HG02642 (cell line): Measurements from ENCODE around the gene ELANE.
"Not testable (repeated sequence)": the region's sequence is repeated elsewhere in the genome, so short reads cannot be mapped to it uniquely, and the experiment has no call there.

Source experiments
- ATAC-seq: cut with Tn5 transposase; IDR thresholded peaks from one replicate; pipeline ENCODE4 v1.9.1; 2021; ENCODE audit warnings: mild to moderate bottlenecking; ENCODE audit not compliant: unreplicated experiment, poor library complexity

ELANE gene

GRCh38 chr19:891421-892200 is 39.5 kb downstream of the ELANE start:
- ATAC-seq = not testable (repeated sequence)

- no peak for ATAC-seq
Observed at GRCh38 chr19:892243-892893, 40.3 kb downstream of the ELANE start.

GRCh38 chr19:892894-893689 is 41.0 kb downstream of the ELANE start, which contains the start of the genes MED16 and RNU6-9:
TSS of gene MED16 (minus strand) at chr19:893187. CDS start at chr19:891131, 2,056 bp downstream.
TSS of gene RNU6-9 (plus strand) at chr19:893484.
- peak; percentile 86 for ATAC-seq

GRCh38 chr19:896434-896833 is 44.3 kb downstream of the ELANE start:
- ATAC-seq = no peak

- no peak for ATAC-seq
Observed at GRCh38 chr19:896999-897398, 44.9 kb downstream of the ELANE start.

- no peak for ATAC-seq
Observed at GRCh38 chr19:897442-898039, 45.4 kb downstream of the ELANE start.

- no peak for ATAC-seq
Observed at GRCh38 chr19:898663-899062, 46.6 kb downstream of the ELANE start.

GRCh38 chr19:899336-900042 is 47.4 kb downstream of the ELANE start:
- no peak for ATAC-seq

- no peak for ATAC-seq
Observed at GRCh38 chr19:900043-900301, 47.9 kb downstream of the ELANE start.

- ATAC-seq = no peak
Observed at GRCh38 chr19:900302-901111, 48.4 kb downstream of the ELANE start.

- ATAC-seq = no peak
Observed at GRCh38 chr19:901216-902092, 49.4 kb downstream of the ELANE start.

- no peak for ATAC-seq
Observed at GRCh38 chr19:902093-902370, 49.9 kb downstream of the ELANE start.

GRCh38 chr19:902446-903226 is 50.5 kb downstream of the ELANE start:
- ATAC-seq = no peak

- no peak for ATAC-seq
Observed at GRCh38 chr19:903266-903797, 51.2 kb downstream of the ELANE start.

- no peak for ATAC-seq
Observed at GRCh38 chr19:904545-904944, 52.4 kb downstream of the ELANE start.
